GM12875 (cell line): Measurements from ENCODE around the gene PTBP1.

Experiments
- H3K4me3 ChIP-seq: one replicate; pipeline ENCODE4 v1.5.1; 2011; ENCODE audit warnings: low read depth, low read length, control low read depth
- TF ChIP-seq, protein P1 (sequence below): IDR thresholded peaks from 2 replicates; pipeline ENCODE4 v1.5.1; 2011; ENCODE audit warnings: low read depth, mild to moderate bottlenecking, control low read depth, inconsistent platforms, low read length, moderate library complexity, borderline replicate concordance; ENCODE audit not compliant: insufficient read depth

The PTBP1 gene

DNA sequence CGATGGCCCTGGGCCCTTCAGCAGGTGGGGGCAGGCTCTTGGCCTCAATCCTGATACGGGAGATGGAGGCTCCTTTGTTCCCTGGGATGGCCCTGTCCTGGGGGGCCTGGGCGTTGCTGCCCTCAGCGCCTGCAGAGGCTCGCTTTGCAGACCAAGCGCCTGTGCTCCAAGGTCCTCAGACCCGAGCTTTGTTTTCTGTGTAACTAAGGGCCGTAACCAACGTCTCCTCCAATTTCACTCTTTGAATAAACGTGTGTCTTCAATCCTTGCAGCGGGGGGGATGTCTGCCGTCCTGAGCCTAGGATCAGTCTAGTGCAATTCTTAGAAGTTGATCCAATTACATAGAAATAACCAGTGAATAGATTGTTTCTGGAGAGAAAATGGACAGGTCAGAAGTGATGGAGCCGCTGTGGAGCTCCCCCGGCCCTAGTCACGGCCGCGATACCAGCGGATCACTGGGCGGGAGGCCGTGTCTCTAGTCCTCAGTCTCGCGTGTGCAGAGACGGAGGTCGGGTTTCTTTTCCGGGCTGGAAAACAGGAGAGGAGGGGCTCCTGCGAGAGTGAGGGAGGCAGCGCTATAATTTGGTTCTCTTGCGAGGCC lies 5.3 kb downstream of the PTBP1 start:
- H3K4me3 ChIP-seq = no peak overlapping the region
- TF ChIP-seq, protein P1, sequence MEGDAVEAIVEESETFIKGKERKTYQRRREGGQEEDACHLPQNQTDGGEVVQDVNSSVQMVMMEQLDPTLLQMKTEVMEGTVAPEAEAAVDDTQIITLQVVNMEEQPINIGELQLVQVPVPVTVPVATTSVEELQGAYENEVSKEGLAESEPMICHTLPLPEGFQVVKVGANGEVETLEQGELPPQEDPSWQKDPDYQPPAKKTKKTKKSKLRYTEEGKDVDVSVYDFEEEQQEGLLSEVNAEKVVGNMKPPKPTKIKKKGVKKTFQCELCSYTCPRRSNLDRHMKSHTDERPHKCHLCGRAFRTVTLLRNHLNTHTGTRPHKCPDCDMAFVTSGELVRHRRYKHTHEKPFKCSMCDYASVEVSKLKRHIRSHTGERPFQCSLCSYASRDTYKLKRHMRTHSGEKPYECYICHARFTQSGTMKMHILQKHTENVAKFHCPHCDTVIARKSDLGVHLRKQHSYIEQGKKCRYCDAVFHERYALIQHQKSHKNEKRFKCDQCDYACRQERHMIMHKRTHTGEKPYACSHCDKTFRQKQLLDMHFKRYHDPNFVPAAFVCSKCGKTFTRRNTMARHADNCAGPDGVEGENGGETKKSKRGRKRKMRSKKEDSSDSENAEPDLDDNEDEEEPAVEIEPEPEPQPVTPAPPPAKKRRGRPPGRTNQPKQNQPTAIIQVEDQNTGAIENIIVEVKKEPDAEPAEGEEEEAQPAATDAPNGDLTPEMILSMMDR = no peak

DNA sequence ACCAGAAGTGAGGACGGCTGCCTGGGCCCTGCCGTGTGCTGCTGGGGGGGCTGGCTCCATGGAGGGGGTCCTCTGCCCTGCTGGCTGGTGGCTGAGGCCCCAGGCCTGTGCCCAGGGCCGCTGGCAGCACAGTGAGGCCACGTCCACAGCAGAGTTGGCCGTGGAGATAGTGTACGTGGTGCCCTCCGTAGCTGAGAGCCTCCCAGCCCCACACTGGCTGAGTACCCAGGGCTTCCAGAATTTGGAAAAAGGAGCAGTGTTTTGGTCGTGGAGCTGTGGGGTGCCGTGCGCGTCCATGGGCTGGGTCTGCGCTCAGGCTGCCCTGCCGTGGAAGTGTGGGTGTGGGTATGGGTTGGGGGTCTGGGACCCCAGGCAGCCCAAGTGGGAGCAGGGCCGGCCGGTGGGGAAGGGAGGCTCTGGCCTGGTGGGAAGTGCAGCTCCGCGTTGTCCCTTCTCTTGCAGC lies 5.9 kb downstream of the PTBP1 start:
- no peak overlapping the region for H3K4me3 ChIP-seq
- TF ChIP-seq, protein P1 = no peak

DNA sequence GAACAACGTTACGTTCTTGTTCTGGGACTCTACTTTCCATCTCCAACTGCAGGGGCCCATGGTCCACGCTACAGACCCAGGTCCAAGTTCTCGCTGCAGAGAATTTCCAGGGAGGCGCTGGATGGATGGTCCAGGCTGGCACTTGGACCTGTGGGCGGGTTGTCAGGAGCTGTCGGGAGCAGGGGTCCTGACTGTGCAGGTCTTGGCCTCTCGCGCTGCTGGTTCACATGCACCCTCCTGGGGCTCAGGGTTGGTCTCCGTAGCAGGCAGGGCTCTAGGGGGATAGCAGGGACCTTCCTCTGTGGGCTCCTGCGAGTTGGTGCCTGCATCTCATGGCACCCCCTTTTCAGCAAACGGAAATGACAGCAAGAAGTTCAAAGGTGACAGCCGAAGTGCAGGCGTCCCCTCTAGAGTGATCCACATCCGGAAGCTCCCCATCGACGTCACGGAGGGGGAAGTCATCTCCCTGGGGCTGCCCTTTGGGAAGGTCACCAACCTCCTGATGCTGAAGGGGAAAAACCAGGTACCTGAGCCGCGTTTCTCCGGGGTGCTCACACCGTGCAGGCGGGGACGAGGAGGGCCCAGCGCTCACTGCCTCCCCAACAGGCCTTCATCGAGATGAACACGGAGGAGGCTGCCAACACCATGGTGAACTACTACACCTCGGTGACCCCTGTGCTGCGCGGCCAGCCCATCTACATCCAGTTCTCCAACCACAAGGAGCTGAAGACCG lies 6.6 kb downstream of the PTBP1 start:
- TF ChIP-seq, protein P1 = no peak
- no peak overlapping the region for H3K4me3 ChIP-seq

DNA sequence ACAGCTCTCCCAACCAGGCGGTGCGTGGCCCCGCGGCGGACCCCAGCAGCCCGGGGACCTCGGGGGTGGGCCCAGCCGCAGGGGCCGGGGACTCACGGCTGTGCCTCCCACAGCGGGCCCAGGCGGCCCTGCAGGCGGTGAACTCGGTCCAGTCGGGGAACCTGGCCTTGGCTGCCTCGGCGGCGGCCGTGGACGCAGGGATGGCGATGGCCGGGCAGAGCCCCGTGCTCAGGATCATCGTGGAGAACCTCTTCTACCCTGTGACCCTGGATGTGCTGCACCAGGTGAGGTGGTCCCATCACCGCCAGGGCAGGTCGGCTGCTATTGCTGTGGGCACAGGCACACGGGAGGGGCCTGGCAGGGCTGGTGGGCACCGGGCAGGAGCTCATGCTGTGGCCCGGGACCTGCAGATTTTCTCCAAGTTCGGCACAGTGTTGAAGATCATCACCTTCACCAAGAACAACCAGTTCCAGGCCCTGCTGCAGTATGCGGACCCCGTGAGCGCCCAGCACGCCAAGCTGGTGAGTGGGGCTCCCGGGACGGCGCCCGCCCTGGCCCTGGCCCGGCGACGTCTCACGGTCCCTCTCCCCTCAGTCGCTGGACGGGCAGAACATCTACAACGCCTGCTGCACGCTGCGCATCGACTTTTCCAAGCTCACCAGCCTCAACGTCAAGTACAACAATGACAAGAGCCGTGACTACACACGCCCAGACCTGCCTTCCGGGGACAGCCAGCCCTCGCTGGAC lies 7.3 kb downstream of the PTBP1 start:
- no peak overlapping the region for H3K4me3 ChIP-seq
- TF ChIP-seq, protein P1 = no peak

DNA sequence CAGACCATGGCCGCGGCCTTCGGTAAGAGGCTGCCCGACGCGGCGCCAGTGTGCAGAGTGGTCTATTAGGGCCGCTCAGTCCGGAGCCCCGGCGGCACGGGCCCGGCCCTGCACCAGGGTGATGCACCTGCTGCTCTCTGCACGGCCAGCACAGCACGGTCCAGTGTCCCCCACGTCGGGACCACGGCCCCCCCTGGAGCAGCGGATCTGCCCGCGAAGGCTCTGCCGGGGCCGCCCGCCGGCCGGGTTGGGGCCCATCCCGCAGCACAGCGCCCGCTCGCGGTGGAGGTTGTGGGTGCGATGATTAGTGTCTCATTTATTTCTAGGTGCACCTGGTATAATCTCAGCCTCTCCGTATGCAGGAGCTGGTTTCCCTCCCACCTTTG lies 7.9 kb downstream of the PTBP1 start:
- no peak overlapping the region for H3K4me3 ChIP-seq
- TF ChIP-seq, protein P1 = no peak

DNA sequence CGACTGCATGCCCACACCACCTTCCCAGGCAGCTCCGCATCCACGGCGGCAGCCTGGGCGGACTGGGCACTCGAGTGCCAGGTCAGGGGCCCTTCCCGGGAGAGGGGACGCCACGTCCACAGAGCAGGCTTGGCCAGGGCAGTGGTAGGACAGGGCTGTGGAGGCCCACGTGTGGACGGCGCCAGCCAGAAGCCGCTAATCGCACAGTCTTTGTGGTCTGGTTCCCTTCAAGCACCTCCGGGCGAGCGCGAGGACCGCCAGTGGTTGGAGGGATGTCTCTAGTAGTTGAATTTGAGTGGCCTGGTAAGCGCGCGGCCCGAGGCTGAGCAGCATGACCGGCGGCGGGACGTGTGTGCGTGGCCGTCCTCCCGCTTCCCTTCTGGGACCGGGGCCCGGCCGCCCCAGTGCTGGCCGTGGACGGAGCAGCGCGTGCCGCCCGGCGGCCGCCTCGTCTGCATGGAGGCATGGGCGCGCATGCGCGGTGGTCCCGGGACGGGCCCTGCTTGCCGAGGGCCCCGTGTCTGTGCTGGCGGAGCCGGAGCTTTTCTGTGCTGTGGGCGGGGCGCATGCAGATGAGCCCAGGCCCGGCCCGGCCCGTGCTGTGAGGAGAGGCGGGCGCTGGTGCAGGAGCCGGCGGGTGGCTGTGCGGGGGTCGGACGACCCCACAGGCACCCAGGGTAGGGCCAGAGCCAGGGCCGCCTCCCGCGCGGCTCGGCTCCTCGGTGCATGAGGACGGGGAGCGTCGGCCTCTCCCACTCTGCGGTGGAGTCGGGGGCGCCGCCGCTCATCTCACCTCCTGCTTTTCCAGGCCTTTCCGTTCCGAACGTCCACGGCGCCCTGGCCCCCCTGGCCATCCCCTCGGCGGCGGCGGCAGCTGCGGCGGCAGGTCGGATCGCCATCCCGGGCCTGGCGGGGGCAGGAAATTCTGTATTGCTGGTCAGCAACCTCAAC lies 8.6 kb downstream of the PTBP1 start:
- TF ChIP-seq, protein P1 = no peak
- H3K4me3 ChIP-seq = no peak overlapping the region
